A673 (cell line): ENCODE data around the gene OR4D11. TPM values are rescaled to one million over a fixed set of nuclear protein-coding genes. Genes with fewer than 3 reads are reported as not detected.
"Not testable (repeated sequence)": the region's sequence is repeated elsewhere in the genome, so short reads cannot be mapped to it uniquely, and the experiment has no call there.

Source experiments
- BruUV-seq: library from RNA; stranded (reverse); fragments of 400-500 nt; replicated peaks from 2 replicates; lab custom pipeline; 2021; lab: Mats Ljungman, UMichigan
- CTCF ChIA-PET: fragments of 300-600 bp; sonication (Branson Sonifier 250); formaldehyde crosslinking; loops from one replicate; lab custom pipeline; 2022; ENCODE audit warnings: antibody characterized with exemption; lab: Charles Lee
- POLR2A ChIA-PET: fragments of 300-600 bp; sonication (Branson Sonifier 250); formaldehyde crosslinking; loops from one replicate; lab custom pipeline; 2022; ENCODE audit warnings: antibody characterized with exemption; ENCODE audit not compliant: low non-redundant PET; lab: Charles Lee
- DNase-seq: peaks from one replicate; pipeline ENCODE4 v3.0.0-alpha.2; 2015; ENCODE audit warnings: low spot score
- H3K27ac ChIP-seq: fragments of 200-600 bp; sonication (generic); 2 replicates; pipeline ENCODE4 v1.5.1; 2016; ENCODE audit warnings: mixed run types, low read depth, mild to moderate bottlenecking, mixed read lengths, antibody characterized with exemption, low read length; ENCODE audit not compliant: poor library complexity, severe bottlenecking
- H3K27me3 ChIP-seq: fragments of 200-600 bp; sonication (generic); replicated peaks from 2 replicates; pipeline ENCODE4 v1.6.1; 2017; ENCODE audit warnings: mixed run types, low read depth, mild to moderate bottlenecking, mixed read lengths, antibody characterized with exemption, low read length; ENCODE audit not compliant: insufficient read depth, poor library complexity
- H3K36me3 ChIP-seq: fragments of 200-600 bp; sonication (generic); 2 replicates; pipeline ENCODE4 v1.6.1; 2016; ENCODE audit warnings: mixed run types, mild to moderate bottlenecking, mixed read lengths, antibody characterized with exemption, low read length; ENCODE audit not compliant: insufficient read depth, poor library complexity, severe bottlenecking
- H3K4me1 ChIP-seq: fragments of 200-600 bp; sonication (generic); 2 replicates; pipeline ENCODE4 v1.6.1; 2017; ENCODE audit warnings: mixed run types, mild to moderate bottlenecking, mixed read lengths, antibody characterized with exemption, low read length; ENCODE audit not compliant: insufficient read depth, poor library complexity, severe bottlenecking
- H3K4me3 ChIP-seq: fragments of 200-600 bp; sonication (generic); 2 replicates; pipeline ENCODE4 v1.5.1; 2016; ENCODE audit warnings: low read depth, mixed run types, mild to moderate bottlenecking, mixed read lengths, low read length; ENCODE audit not compliant: poor library complexity, severe bottlenecking
- H3K9me3 ChIP-seq: fragments of 200-600 bp; sonication (generic); 2 replicates; pipeline ENCODE4 v1.6.1; 2016; ENCODE audit warnings: mixed run types, low read depth, mild to moderate bottlenecking, mixed read lengths, antibody characterized with exemption, low read length; ENCODE audit not compliant: poor library complexity, severe bottlenecking
- CTCF ChIP-seq: fragments of 300-800, 200-600 bp; sonication (generic); conservative IDR thresholded peaks from 2 replicates; pipeline ENCODE4 v1.5.1; 2017; ENCODE audit warnings: low read depth, mild to moderate bottlenecking, antibody characterized with exemption, low read length, moderate library complexity, mixed read lengths
- EZH2 ChIP-seq: fragments of 200-600 bp; sonication (generic); IDR thresholded peaks from 2 replicates; pipeline ENCODE4 v1.6.1; 2017; ENCODE audit warnings: borderline replicate concordance, low read depth, mild to moderate bottlenecking, mixed read lengths, antibody characterized with exemption, low read length; ENCODE audit not compliant: poor library complexity, severe bottlenecking
- intact Hi-C: fragments of 100-400 bp; cut with micrococcal nuclease; formaldehyde crosslinking; loops from one replicate; pipeline ENCODE4 v1.10.0; 2022; ENCODE audit not compliant: unreplicated experiment
- total RNA-seq: library from RNA; stranded (reverse); gene quantifications from 2 replicates; pipeline ENCODE4 v1.2.3, GENCODE V29; 2021

Gene OR4D11
- total RNA-seq, 1 experiment from 2014 or later, result not detected

DNA sequence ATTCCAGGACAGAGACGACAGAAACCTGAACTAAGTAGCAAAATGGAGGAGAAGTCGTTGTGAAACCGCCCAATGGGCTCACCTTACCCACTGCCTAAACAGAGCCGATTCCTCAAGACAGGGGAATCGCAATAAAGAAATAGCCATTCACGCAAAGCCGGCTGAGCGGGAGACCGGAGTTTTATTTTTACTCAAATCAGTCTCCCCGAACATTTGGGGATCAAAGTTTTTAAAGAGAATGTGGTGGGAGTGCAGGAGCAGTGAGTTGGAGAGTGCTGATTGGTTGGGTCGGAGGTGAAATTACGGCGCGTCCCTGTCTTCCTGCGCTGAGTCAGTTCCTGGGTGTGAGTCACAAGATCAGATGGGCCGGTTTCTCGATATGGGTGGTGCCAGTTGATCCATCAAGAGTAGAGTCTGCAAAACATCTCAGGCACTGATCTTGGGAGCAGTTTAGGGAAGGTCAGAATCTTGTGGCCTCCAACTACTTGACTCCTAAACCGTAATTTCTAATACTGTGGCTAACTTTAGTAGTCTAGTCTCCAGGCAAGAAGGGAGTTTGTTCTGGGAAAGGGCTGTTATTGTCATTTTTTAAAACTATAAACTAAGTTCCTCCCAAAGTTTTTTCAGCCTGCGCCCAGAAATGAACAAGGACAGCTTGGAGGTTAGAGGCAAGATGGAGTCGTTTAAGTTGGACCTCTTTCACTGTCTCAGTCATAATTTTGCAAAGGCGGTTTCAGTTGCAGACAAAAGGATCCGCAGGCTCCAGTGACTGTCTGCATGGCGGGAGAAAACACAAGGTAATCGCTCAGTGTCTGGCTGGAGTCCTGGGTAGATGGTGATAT, 42.0 kb downstream of the OR4D11 start:
- CTCF ChIA-PET, result no interaction called here
- TF ChIP-seq EZH2 (no peak), CTCF (no peak)
- Histone ChIP-seq H3K27me3 (no peaks in the 10 kb centered on the region), H3K4me3 (no peak overlapping the region), H3K4me1 (peaks cover 15% of the 10 kb centered on the region), H3K36me3 (no peaks in the 10 kb centered on the region), H3K9me3 (no peaks in the 10 kb centered on the region), H3K27ac (no peak overlapping the region)
- intact Hi-C loops, result no loop called here
- POLR2A ChIA-PET, result no interaction called here
- BruUV-seq, result TSS peak; percentile 79
- DNase-seq, result peak; percentile 46

- CTCF ChIA-PET, H3K27me3 ChIP-seq, H3K36me3 ChIP-seq, H3K4me3 ChIP-seq, intact Hi-C loops, H3K27ac ChIP-seq, H3K9me3 ChIP-seq, DNase-seq, BruUV-seq: not testable (repeated sequence)
- POLR2A ChIA-PET, result interaction anchor here (0.7 kb wide), 1 partner anchor 243 kb away, joined by 4 read pairs; no protein-coding TSS in a partner anchor
- peaks cover 15% of the 10 kb centered on the region for H3K4me1 ChIP-seq
Observed at GRCh38 chr11:59547605-59548308, 44.4 kb downstream of the OR4D11 start.

- BruUV-seq, result no TSS peak
- POLR2A ChIA-PET, result interaction anchor here (0.7 kb wide), 1 partner anchor 243 kb away, joined by 4 read pairs; no protein-coding TSS in a partner anchor
- no peaks in the 10 kb centered on the region for H3K36me3 ChIP-seq
Observed at GRCh38 chr11:59548309-59548656, 44.9 kb downstream of the OR4D11 start.

More at GRCh38 chr11:59548309-59548656, 44.9 kb downstream of the OR4D11 start:
- DNase-seq, result no peak
- no peak for TF ChIP-seq CTCF
- no peak for TF ChIP-seq EZH2
- H3K4me1 ChIP-seq, result peaks cover 15% of the 10 kb centered on the region
- H3K27me3 ChIP-seq, result no peaks in the 10 kb centered on the region
- H3K27ac ChIP-seq, result no peak overlapping the region
- intact Hi-C loops, result no loop called here
- no peak overlapping the region for H3K4me3 ChIP-seq
- CTCF ChIA-PET, result interaction anchor here (0.6 to 1.3 kb wide), 2 partner anchors 11 to 15 kb away, joined by 6 to 13 read pairs; no protein-coding TSS in a partner anchor
- no peaks in the 10 kb centered on the region for H3K9me3 ChIP-seq
